BE2C (cell line): ENCODE data around the gene KRT81.
"Not testable (repeated sequence)": the region's sequence is repeated elsewhere in the genome, so short reads cannot be mapped to it uniquely, and the experiment has no call there.

Experiments used
- DNase-seq: peaks from one replicate; pipeline ENCODE4 v3.0.0-alpha.2; 2020
- H3K27me3 ChIP-seq: fragments of 250-450 bp; sonication (Bioruptor Pico); 2 replicates; pipeline ENCODE4 v1.5.1; 2020; ENCODE audit warnings: mild to moderate bottlenecking
- H3K36me3 ChIP-seq: fragments of 250-450 bp; sonication (Bioruptor Pico); 2 replicates; pipeline ENCODE4 v1.5.1; 2020; ENCODE audit warnings: mild to moderate bottlenecking
- H3K4me1 ChIP-seq: fragments of 250-450 bp; sonication (Bioruptor Pico); 2 replicates; pipeline ENCODE4 v1.5.1; 2020
- H3K4me3 ChIP-seq: 2 replicates; pipeline ENCODE4 v1.5.1; 2011; ENCODE audit warnings: low read depth, low read length
- H3K9me3 ChIP-seq: fragments of 250-450 bp; sonication (Bioruptor Pico); 2 replicates; pipeline ENCODE4 v1.5.1; 2020
- CTCF ChIP-seq: IDR thresholded peaks from 2 replicates; pipeline ENCODE4 v1.5.1; 2012; ENCODE audit warnings: mild to moderate bottlenecking, low read depth, low read length

The KRT81 gene

GRCh38 chr12:52261208-52261484 is 30.2 kb downstream of the KRT81 start:
- no peaks in the 10 kb centered on the region for H3K9me3 ChIP-seq
- TF ChIP-seq CTCF = no peak
- H3K36me3 ChIP-seq = no peaks in the 10 kb centered on the region
- DNase-seq = no peak
- H3K27me3 ChIP-seq = peaks cover 23% of the 10 kb centered on the region
- H3K4me1 ChIP-seq = no peaks in the 10 kb centered on the region
- H3K4me3 ChIP-seq = no peak overlapping the region

- Histone ChIP-seq H3K36me3 (no peaks in the 10 kb centered on the region), H3K4me3 (no peak overlapping the region), H3K9me3 (no peaks in the 10 kb centered on the region), H3K27me3 (peaks cover 23% of the 10 kb centered on the region), H3K4me1 (no peaks in the 10 kb centered on the region)
- no peak for TF ChIP-seq CTCF
- DNase-seq = no peak
These were observed 30.8 kb downstream of the KRT81 start for GRCh38 chr12:52260361-52261207.

- H3K9me3 ChIP-seq = no peaks in the 10 kb centered on the region
- H3K36me3 ChIP-seq = no peaks in the 10 kb centered on the region
- H3K4me3 ChIP-seq = no peak overlapping the region
- H3K4me1 ChIP-seq = no peaks in the 10 kb centered on the region
- H3K27me3 ChIP-seq = peaks cover 23% of the 10 kb centered on the region
- no peak for TF ChIP-seq CTCF
- no peak for DNase-seq
These were observed 31.6 kb downstream of the KRT81 start for GRCh38 chr12:52259657-52260243.

GRCh38 chr12:52258335-52258901 is 32.9 kb downstream of the KRT81 start:
- Histone ChIP-seq H3K36me3 (no peaks in the 10 kb centered on the region), H3K9me3 (no peaks in the 10 kb centered on the region), H3K4me1 (no peaks in the 10 kb centered on the region), H3K27me3 (peaks cover 23% of the 10 kb centered on the region), H3K4me3 (peak overlapping the region; percentile 31; the same call in 1 of the 2 replicates)
- TF ChIP-seq CTCF = no peak
- peak; percentile 56 for DNase-seq

- not testable (repeated sequence) for H3K36me3 ChIP-seq, H3K4me1 ChIP-seq, H3K4me3 ChIP-seq, H3K9me3 ChIP-seq, DNase-seq
- H3K27me3 ChIP-seq = peaks cover 23% of the 10 kb centered on the region
These were observed 33.4 kb downstream of the KRT81 start for GRCh38 chr12:52257922-52258321.

- peaks cover 23% of the 10 kb centered on the region for H3K27me3 ChIP-seq
- H3K36me3 ChIP-seq = no peaks in the 10 kb centered on the region
- H3K4me1 ChIP-seq = no peaks in the 10 kb centered on the region
- no peak for TF ChIP-seq CTCF
- H3K4me3 ChIP-seq = no peak overlapping the region
- DNase-seq = no peak
- H3K9me3 ChIP-seq = no peaks in the 10 kb centered on the region
These were observed 34.2 kb downstream of the KRT81 start for GRCh38 chr12:52257074-52257551.
